Measurements from ENCODE around the gene ACP6. TPM values are rescaled to one million over a fixed set of nuclear protein-coding genes. Genes with fewer than 3 reads are reported as not detected.

ACP6 gene

GRCh38 chr1:147599362-147600118 lies 70.8 kb downstream of the ACP6 start:
- Histone ChIP-seq H3K27me3 (ENCODE audit: control insufficient read depth, insufficient read depth, low read length) (peaks cover 4% of the 10 kb centered on the region), H3K4me2 (ENCODE audit: low read length) (peak overlapping the region; percentile 100), H3K4me3 (ENCODE audit: low read length) (peak overlapping the region; percentile 93), H3K9me3 (replicated peaks; ENCODE audit: low read length) (no peaks in the 10 kb centered on the region), H3K9ac (ENCODE audit: low read depth, low read length) (peak overlapping the region; percentile 80), H3K4me1 (ENCODE audit: control insufficient read depth, insufficient read depth, low read length) (peaks cover 16% of the 10 kb centered on the region), H3K36me3 (ENCODE audit: insufficient read depth, low read length) (no peaks in the 10 kb centered on the region)

GRCh38 chr1:147598621-147599361 lies 71.5 kb downstream of the ACP6 start:
- H3K36me3 ChIP-seq (ENCODE audit: insufficient read depth, low read length) = no peaks in the 10 kb centered on the region
- H3K4me3 ChIP-seq (ENCODE audit: low read length) = peak overlapping the region; percentile 93
- no peaks in the 10 kb centered on the region for H3K9me3 ChIP-seq (replicated peaks; ENCODE audit: low read length)
- H3K9ac ChIP-seq (ENCODE audit: low read depth, low read length) = peak overlapping the region; percentile 80
- H3K27me3 ChIP-seq (ENCODE audit: control insufficient read depth, insufficient read depth, low read length) = peaks cover 4% of the 10 kb centered on the region
- H3K4me1 ChIP-seq (ENCODE audit: control insufficient read depth, insufficient read depth, low read length) = peaks cover 16% of the 10 kb centered on the region
- H3K4me2 ChIP-seq (ENCODE audit: low read length) = peak overlapping the region; percentile 100

GRCh38 chr1:147597010-147597409 lies 73.3 kb downstream of the ACP6 start:
- peaks cover 8% of the 10 kb centered on the region for H3K27me3 ChIP-seq (ENCODE audit: control insufficient read depth, insufficient read depth, low read length)
- no peaks in the 10 kb centered on the region for H3K36me3 ChIP-seq (ENCODE audit: insufficient read depth, low read length)
- H3K4me2 ChIP-seq (ENCODE audit: low read length) = no peak overlapping the region
- no peak overlapping the region for H3K4me3 ChIP-seq (ENCODE audit: low read length)
- H3K9me3 ChIP-seq (replicated peaks; ENCODE audit: low read length) = no peaks in the 10 kb centered on the region
- no peak overlapping the region for H3K9ac ChIP-seq (ENCODE audit: low read depth, low read length)
- peaks cover 16% of the 10 kb centered on the region for H3K4me1 ChIP-seq (ENCODE audit: control insufficient read depth, insufficient read depth, low read length)

Small RNAs within 50 kb of the gene (small RNA-seq; reads per million reads assigned to genes)
- not detected for gene RN7SL261P

Data from skeletal muscle satellite cell (primary cell).